Measurements from ENCODE around the gene AP2A2. TPM values are rescaled to one million over a fixed set of nuclear protein-coding genes. Genes with fewer than 3 reads are reported as not detected.

The AP2A2 gene
- total and polyA plus RNA-seq, 2 of the 4 experiments (the other 2 are of a cell fraction), result 19.9 to 49.0 TPM

GRCh38 chr11:925496-926301, at the start of gene AP2A2 (continued):
- TF ChIP-seq MAFK (IDR thresholded peaks at IDR 0.05; ENCODE audit: low read depth, low read length) (no peak), CHD1 (IDR thresholded peaks at IDR 0.05; ENCODE audit: low read depth, low read length) (0 out of 2 replicates have a peak, but pooled peaks have one; percentile 67), POLR2A (IDR thresholded peaks at IDR 0.05; ENCODE audit: low read depth, low read length) (peak; percentile 61), MAZ (IDR thresholded peaks at IDR 0.05; ENCODE audit: borderline replicate concordance, low read depth, low read length) (peak; percentile 76; the same call in 1 of the 2 replicates), RCOR1 (IDR thresholded peaks at IDR 0.05; ENCODE audit: insufficient replicate concordance, low read length) (peak; percentile 95)

- Histone ChIP-seq H3K4me3 (ENCODE audit: insufficient read depth, low read depth, low read length) (no peak overlapping the region), H3K79me1 (ENCODE audit: low read depth in 1 of 2, low read length in 2 of 2) (no peaks in the 10 kb centered on the region), H2AK5ac (ENCODE audit: low read depth, low read length) (no peak overlapping the region), H3K4me1 (ENCODE audit: control insufficient read depth, insufficient read depth, low read length) (no peaks in the 10 kb centered on the region; the same call in 1 of the 2 replicates), H3K4me2 (ENCODE audit: low read depth, low read length) (no peak overlapping the region), H4K91ac (ENCODE audit: insufficient read depth, low read depth, low read length) (no peak overlapping the region), H2BK5ac (ENCODE audit: low read depth, low read length, poor library complexity, severe bottlenecking) (no peak overlapping the region), H3K14ac (replicated peaks; ENCODE audit: low read depth, low read length) (no peak overlapping the region), H2AK9ac (replicated peaks; ENCODE audit: low read depth, low read length, poor library complexity) (no peak overlapping the region), H2BK15ac (ENCODE audit: low read depth, low read length) (no peak overlapping the region), H3K4ac (ENCODE audit: low read depth, low read length) (no peak overlapping the region), H3K9ac (ENCODE audit: low read depth, low read length) (no peak overlapping the region), H3K27me3 (ENCODE audit: control insufficient read depth, insufficient read depth, low read length) (no peaks in the 10 kb centered on the region), H3K9me3 (ENCODE audit: control insufficient read depth, insufficient read depth, low read length) (no peaks in the 10 kb centered on the region), H2BK120ac (ENCODE audit: low read depth, low read length) (no peak overlapping the region), H3K36me3 (ENCODE audit: control insufficient read depth, insufficient read depth, low read length) (peaks cover 10% of the 10 kb centered on the region), H3K9me1 (ENCODE audit: insufficient read depth, low read length) (no peaks in the 10 kb centered on the region; the same call in 1 of the 2 replicates), H3K23ac (ENCODE audit: low read depth, low read length) (no peak overlapping the region), H3K56ac (ENCODE audit: extremely low read depth, insufficient read depth, low read length) (no peak overlapping the region), H2BK20ac (ENCODE audit: low read depth, low read length) (no peak overlapping the region), H4K20me1 (ENCODE audit: insufficient read depth, low read length) (no peaks in the 10 kb centered on the region; the same call in 1 of the 2 replicates), H4K5ac (ENCODE audit: low read depth, low read length) (no peak overlapping the region), H3K27ac (ENCODE audit: insufficient read depth, low read length) (no peak overlapping the region), H4K8ac (ENCODE audit: low read depth in 2 of 2, low read length in 2 of 2) (no peak overlapping the region), H2AFZ (replicated peaks; ENCODE audit: low read length, poor library complexity) (no peak overlapping the region), H3K18ac (ENCODE audit: low read depth, low read length) (no peak overlapping the region)
- intact Hi-C loops (cut with micrococcal nuclease) (no loop called here), dilution Hi-C loops (cut with HindIII; ENCODE audit: low sequenced_read_pairs, unreplicated experiment) (no loop called here), in situ Hi-C loops (cut with MboI; ENCODE audit: low sequenced_read_pairs) (no loop called here)
- DNase-seq, result peak; percentile 6
- TF ChIP-seq MAFK (IDR thresholded peaks at IDR 0.05; ENCODE audit: low read depth, low read length), result peak; percentile 5; the same call in 1 of the 2 replicates
- TF ChIP-seq BHLHE40 (IDR thresholded peaks at IDR 0.05; ENCODE audit: low read depth, low read length), result no peak
- TF ChIP-seq CEBPB (IDR thresholded peaks at IDR 0.05; ENCODE audit: low read depth, low read length), result no peak
- peak; percentile 44 for ATAC-seq (ENCODE audit: low read depth)
- WGBS, 2 experiments (ENCODE audit: extremely low coverage in 2 of 2, insufficient read length in 1 of 2), result 36% methylated on average over 10 of the region's 12 CpGs; no CpG with 5 or more reads in 1 of the 2 experiments
- no TSS peak for BruUV-seq (replicated peaks)
- ChIA-PET POLR2A (ENCODE audit: unreplicated experiment) (no interaction called here), CTCF (no interaction called here)
Observed at GRCh38 chr11:876545-876944, 49.1 kb upstream of the AP2A2 start.

All from IMR-90 (cell line).